Measurements from ENCODE around the gene MMS19.
"Not testable (repeated sequence)": the region's sequence is repeated elsewhere in the genome, so short reads cannot be mapped to it uniquely, and the experiment has no call there.

MMS19 gene

GRCh38 chr10:97426776-97427570, 71.2 kb downstream of the MMS19 start:
- FAIRE-seq (no peak), DNase-seq (ENCODE audit: low spot score) (no peak)

- FAIRE-seq (peak; percentile 86), DNase-seq (ENCODE audit: low spot score) (peak; percentile 99)
Measured at GRCh38 chr10:97425964-97426775, 72.1 kb downstream of the MMS19 start, which contains the start of gene PGAM1. Gene PGAM1 (plus strand): TSS chr10:97426191. CDS start chr10:97426308, 117 bp downstream.

GRCh38 chr10:97423757-97424098, 74.5 kb downstream of the MMS19 start:
- DNase-seq (ENCODE audit: low spot score); FAIRE-seq: not testable (repeated sequence)

GRCh38 chr10:97416565-97416964, 81.7 kb downstream of the MMS19 start:
- DNase-seq (ENCODE audit: low spot score): no peak
- FAIRE-seq: no peak

GRCh38 chr10:97412891-97413304, 85.3 kb downstream of the MMS19 start:
- FAIRE-seq (no peak), DNase-seq (ENCODE audit: low spot score) (no peak)

- DNase-seq (ENCODE audit: low spot score) (no peak), FAIRE-seq (no peak)
Measured at GRCh38 chr10:97411406-97411805, 86.8 kb downstream of the MMS19 start.

GRCh38 chr10:97408496-97408992, 89.7 kb downstream of the MMS19 start:
- FAIRE-seq: no peak

More at GRCh38 chr10:97408496-97408992, 89.7 kb downstream of the MMS19 start:
- no peak for DNase-seq (ENCODE audit: low spot score)
